Stimulated activated memory B cell treated with anti-CD40 and anti-IgM and Interleukin-4, amounts not matched to agents 10 μg/mL and 1 μg/mL and 100 μg/mL, for 72 hours (primary cell): Measurements from ENCODE around the gene OSBPL10.
"Not testable (repeated sequence)": the region's sequence is repeated elsewhere in the genome, so short reads cannot be mapped to it uniquely, and the experiment has no call there.

Experiments used
- ATAC-seq: fragments of 150-1000 bp; cut with Tn5 transposase; 2 replicates; pipeline ENCODE4 v1.10.0; 2021
- H3K27ac Mint-ChIP-seq: one replicate; pipeline ENCODE4 v1.8.0; 2022; ENCODE audit warnings: mild to moderate bottlenecking, mixed read lengths
- H3K27me3 Mint-ChIP-seq: one replicate; pipeline ENCODE4 v1.8.0; 2022; ENCODE audit warnings: mixed read lengths
- H3K36me3 Mint-ChIP-seq: one replicate; pipeline ENCODE4 v1.8.0; 2022; ENCODE audit warnings: mixed read lengths
- H3K4me1 Mint-ChIP-seq: one replicate; pipeline ENCODE4 v1.8.0; 2022; ENCODE audit warnings: mixed read lengths
- H3K4me3 Mint-ChIP-seq: one replicate; pipeline ENCODE4 v1.8.0; 2022; ENCODE audit warnings: mild to moderate bottlenecking, moderate library complexity, mixed read lengths
- H3K9me3 Mint-ChIP-seq: one replicate; pipeline ENCODE4 v1.8.0; 2022; ENCODE audit warnings: mixed read lengths

Gene OSBPL10

DNA sequence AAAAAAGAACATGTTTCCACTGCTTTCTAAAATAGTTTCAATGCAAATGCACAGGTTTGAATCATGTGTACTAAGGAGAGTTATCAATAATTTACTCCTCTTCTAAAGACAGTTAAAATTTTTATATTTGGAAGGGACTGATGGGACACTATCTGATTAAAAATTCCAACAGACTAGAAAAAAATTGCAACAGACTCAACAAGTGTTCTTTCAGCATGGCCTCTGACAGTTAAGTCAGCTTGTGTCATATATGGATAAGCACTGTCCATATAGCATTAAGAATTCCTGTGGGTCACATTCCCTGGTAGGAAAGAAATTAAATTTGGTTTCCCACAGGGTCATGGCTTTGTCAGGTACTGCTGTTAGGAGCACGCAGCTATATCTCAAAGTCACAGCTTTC is 96.8 kb downstream of the OSBPL10 start:
- no peak for ATAC-seq
- H3K4me1 Mint-ChIP-seq: peaks cover 96% of the 10 kb centered on the region
- H3K27ac Mint-ChIP-seq: peak overlapping the region; percentile 81

DNA sequence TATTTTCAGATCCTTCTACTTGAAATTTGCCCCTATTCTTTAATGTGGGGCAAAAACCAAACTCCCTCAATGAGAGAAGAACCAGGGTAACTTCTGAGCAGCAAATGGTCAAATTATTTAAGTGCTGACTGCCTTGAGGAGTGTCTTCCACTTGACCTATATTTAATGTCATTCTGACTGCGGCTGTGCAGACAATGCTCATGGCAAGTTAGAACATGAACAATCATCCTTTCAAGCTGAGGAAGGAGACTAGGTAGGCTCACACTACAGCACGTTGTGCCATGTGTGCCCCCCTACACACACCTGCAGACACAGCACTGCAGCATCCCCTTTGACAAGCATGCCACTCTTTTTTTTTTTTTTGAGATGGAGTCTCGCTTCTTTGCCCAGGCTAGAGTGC is 98.2 kb downstream of the OSBPL10 start:
- H3K9me3 Mint-ChIP-seq: peaks cover 3% of the 10 kb centered on the region
- H3K27me3 Mint-ChIP-seq: no peaks in the 10 kb centered on the region
- ATAC-seq: no peak
- no peak overlapping the region for H3K4me3 Mint-ChIP-seq
- H3K36me3 Mint-ChIP-seq: peaks cover 26% of the 10 kb centered on the region
- peaks cover 87% of the 10 kb centered on the region for H3K4me1 Mint-ChIP-seq
- peak overlapping the region; percentile 81 for H3K27ac Mint-ChIP-seq

More for the DNA sequence above, 96.8 kb downstream of the OSBPL10 start:
- Mint-ChIP-seq H3K4me3 (no peak overlapping the region), H3K36me3 (peaks cover 33% of the 10 kb centered on the region), H3K9me3 (peaks cover 3% of the 10 kb centered on the region), H3K27me3 (no peaks in the 10 kb centered on the region)

DNA sequence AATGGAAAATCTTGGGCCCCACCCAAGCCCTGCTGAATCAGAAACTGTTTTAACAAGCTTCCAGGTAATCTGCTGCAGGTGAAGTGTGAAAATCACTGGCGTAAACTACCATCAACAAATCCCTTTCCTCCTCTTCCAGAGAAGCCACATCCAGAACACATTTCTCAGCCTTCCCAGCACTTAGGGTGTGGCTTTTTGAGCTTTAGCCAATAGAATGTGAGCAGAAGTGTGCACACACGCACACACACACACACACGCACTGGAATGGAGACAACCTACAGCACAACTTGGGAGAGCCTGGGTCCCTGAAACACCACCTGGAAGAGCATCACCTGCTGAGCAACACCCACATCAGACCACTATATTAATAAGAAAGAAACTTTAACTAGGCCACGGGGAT is 98.6 kb downstream of the OSBPL10 start:
- H3K27me3 Mint-ChIP-seq: no peaks in the 10 kb centered on the region
- H3K27ac Mint-ChIP-seq: peak overlapping the region; percentile 81
- H3K4me3 Mint-ChIP-seq: no peak overlapping the region
- peaks cover 3% of the 10 kb centered on the region for H3K9me3 Mint-ChIP-seq
- H3K4me1 Mint-ChIP-seq: peaks cover 83% of the 10 kb centered on the region
- peaks cover 25% of the 10 kb centered on the region for H3K36me3 Mint-ChIP-seq
- ATAC-seq: no peak

DNA sequence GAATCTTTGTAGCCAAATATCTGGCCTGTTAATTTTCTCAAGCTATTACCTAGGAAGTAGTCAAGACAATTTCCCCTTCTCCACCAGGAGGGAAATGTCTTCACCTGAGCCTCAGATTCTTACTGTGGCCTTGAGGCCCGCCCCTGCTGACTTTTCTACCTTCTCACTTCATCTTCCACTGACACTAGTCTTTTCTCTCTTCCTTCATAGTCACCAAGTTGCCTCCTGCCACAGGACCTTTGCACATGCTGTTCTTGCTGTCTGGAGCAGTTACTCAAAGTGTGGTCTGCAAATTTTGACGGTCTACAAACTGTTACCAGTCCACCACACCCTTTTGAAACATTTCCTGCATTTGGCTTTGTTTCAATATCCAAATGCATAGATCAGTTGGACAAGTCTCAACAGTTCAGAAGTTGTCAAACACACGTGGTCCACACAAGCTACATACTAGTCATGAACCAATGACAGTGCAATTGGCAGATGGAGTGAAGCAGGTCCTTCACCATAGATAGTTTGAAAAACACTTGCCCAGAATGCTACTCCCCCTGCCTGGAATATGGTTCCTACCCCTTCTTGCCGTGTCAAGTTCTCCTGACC is 100.5 kb downstream of the OSBPL10 start:
- Mint-ChIP-seq H3K9me3 (peaks cover 3% of the 10 kb centered on the region), H3K36me3 (peaks cover 33% of the 10 kb centered on the region), H3K27me3 (no peaks in the 10 kb centered on the region), H3K4me3 (no peak overlapping the region), H3K27ac (peak overlapping the region; percentile 81), H3K4me1 (peaks cover 75% of the 10 kb centered on the region)
- ATAC-seq: peak; percentile 6

DNA sequence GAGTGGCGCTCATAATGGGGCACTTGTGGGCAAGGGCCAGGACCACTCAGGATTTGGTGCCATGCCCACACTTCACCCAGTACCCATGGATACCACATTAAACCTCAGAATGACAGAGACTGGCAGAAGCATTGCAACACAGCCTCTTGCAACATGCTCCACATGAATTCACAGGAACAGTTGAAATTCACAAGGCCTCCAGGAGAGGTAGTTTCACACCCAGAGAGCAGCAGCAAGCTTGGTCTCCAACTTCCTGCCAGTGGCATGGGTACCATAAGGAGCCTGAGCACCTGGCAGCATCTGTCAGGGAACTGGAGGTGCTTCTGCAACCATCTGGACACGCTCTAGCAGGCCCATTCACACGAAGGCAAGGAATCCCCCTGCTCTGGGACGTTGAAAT is 101.0 kb downstream of the OSBPL10 start:
- H3K9me3 Mint-ChIP-seq: peaks cover 3% of the 10 kb centered on the region
- peak; percentile 83 for ATAC-seq
- peak overlapping the region; percentile 81 for H3K27ac Mint-ChIP-seq
- no peaks in the 10 kb centered on the region for H3K27me3 Mint-ChIP-seq
- H3K36me3 Mint-ChIP-seq: peaks cover 39% of the 10 kb centered on the region
- H3K4me1 Mint-ChIP-seq: peaks cover 75% of the 10 kb centered on the region
- H3K4me3 Mint-ChIP-seq: no peak overlapping the region

DNA sequence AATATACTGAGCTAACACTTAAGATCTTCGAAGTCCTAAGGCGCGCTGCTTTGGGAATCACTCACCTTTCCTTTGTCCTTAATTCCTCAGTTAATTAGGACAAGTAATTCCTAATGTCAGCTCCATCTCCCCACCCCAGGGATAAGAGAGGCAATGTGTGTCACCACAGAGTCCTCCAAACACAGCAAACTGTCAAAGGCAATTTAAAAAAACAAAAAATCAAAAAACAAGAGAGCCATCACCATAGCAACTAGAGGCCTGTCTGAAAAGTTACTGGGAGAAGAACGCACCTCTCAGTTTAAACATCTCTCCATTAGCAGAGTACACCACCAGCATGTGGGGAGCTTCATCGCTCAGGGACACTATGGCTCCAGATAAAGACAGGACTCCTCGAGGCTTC is 101.7 kb downstream of the OSBPL10 start:
- no peaks in the 10 kb centered on the region for H3K27me3 Mint-ChIP-seq
- H3K36me3 Mint-ChIP-seq: peaks cover 46% of the 10 kb centered on the region
- H3K27ac Mint-ChIP-seq: peak overlapping the region; percentile 81
- ATAC-seq: no peak
- H3K9me3 Mint-ChIP-seq: peaks cover 3% of the 10 kb centered on the region
- no peak overlapping the region for H3K4me3 Mint-ChIP-seq
- peaks cover 72% of the 10 kb centered on the region for H3K4me1 Mint-ChIP-seq

DNA sequence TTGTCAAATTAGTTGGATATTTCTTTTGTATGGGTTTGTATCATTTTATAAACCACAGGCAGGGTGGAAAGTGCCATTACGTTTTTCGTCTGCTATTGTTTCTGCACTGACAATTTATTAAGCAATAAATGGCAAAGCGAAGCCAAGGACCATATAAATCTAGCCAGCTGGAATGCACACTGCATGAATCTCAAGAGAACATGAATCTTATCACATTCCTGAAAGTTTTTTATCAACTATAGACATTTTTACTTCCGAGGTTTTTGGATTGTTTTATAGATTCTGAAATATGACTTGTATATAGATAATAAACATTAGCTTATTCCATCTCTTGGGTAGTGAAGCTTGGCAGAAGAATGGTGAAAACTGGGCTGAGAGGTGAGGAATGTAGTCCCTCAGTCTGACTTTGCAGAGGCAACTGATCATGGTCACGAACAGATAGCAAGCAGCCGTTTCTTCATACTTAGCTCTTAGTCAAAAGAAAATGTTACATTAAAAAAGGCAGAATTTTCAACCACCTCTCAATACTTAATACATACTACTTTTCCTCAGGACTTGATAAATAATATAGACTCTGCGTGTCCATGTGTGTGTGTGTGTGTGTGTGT is 102.7 kb downstream of the OSBPL10 start:
- Mint-ChIP-seq H3K27ac (no peak overlapping the region), H3K9me3 (peaks cover 3% of the 10 kb centered on the region), H3K4me1 (peaks cover 67% of the 10 kb centered on the region), H3K36me3 (peaks cover 49% of the 10 kb centered on the region), H3K27me3 (no peaks in the 10 kb centered on the region), H3K4me3 (no peak overlapping the region)
- ATAC-seq: no peak

DNA sequence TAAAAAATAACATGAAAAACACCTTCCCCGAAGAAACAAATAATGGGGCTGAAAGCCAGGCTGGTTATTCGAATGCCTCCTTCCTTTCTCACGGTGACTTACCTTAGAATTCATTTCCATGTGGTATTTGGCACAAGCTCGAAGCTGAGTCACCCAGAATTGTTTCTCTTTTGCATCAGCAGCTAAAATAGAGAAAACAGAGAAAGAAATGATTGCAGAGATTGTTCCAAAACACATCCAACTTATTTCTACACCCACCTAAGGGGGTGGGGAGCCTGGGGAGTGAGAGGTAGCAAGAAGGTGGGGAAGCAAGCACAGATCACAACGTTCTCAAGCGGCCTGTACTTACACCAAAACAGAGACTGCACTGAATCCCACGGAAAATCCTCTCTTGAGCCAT is 104.7 kb downstream of the OSBPL10 start:
- H3K27me3 Mint-ChIP-seq: no peaks in the 10 kb centered on the region
- H3K27ac Mint-ChIP-seq: peak overlapping the region; percentile 64
- peaks cover 49% of the 10 kb centered on the region for H3K36me3 Mint-ChIP-seq
- H3K9me3 Mint-ChIP-seq: peaks cover 3% of the 10 kb centered on the region
- ATAC-seq: no peak
- peaks cover 47% of the 10 kb centered on the region for H3K4me1 Mint-ChIP-seq
- H3K4me3 Mint-ChIP-seq: peak overlapping the region; percentile 36

DNA sequence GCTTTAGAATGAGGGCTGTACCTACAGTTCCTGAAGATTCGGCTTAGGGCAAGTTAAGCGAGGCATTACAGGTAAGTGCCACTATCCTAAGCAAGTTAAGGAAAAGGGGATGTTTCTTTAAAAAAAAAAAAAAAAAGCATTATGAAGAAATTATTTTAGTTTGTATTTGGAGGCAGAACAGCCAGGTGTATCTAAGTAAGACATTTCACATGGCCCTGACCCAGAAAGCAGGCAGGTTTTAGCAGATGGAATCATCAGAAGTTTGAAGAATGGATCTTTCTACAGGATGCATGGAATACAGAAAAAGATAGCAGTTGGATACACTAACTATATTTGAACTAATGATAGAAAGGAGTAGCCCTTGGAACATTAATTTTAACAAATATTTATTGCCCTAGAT is 105.6 kb downstream of the OSBPL10 start:
- no peaks in the 10 kb centered on the region for H3K27me3 Mint-ChIP-seq
- peaks cover 38% of the 10 kb centered on the region for H3K4me1 Mint-ChIP-seq
- H3K4me3 Mint-ChIP-seq: no peak overlapping the region
- H3K27ac Mint-ChIP-seq: peak overlapping the region; percentile 64
- no peak for ATAC-seq
- H3K36me3 Mint-ChIP-seq: peaks cover 50% of the 10 kb centered on the region
- H3K9me3 Mint-ChIP-seq: peaks cover under 1% of the 10 kb centered on the region

DNA sequence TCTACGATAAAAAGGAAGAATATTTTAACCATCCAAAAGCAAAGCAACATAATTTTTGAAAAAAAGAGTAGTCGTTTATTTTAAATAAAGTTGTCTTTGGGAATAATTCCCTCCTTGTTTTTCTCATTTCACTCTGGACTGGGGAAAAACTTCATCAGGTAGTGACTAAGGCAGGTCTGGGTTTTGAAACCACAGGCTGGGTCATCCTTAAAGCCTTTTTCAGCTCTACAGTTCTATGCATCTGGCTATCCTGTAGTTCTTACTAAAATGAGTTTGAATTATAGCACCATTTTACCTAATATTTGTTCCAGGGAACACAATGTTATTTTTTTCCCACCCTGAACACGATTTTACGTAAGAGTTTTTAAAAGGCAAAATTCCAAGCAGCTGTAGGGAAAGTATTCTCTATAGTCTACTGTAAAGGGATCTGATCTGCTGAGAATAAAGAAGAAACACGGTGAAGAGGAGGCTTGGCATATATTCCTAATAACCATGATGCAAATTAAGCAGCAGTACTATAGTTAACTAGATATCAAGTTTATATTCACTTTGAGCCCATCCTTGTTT is 107.7 kb downstream of the OSBPL10 start:
- peaks cover 37% of the 10 kb centered on the region for H3K4me1 Mint-ChIP-seq
- ATAC-seq: no peak
- no peak overlapping the region for H3K27ac Mint-ChIP-seq
- H3K4me3 Mint-ChIP-seq: no peak overlapping the region
- peaks cover 56% of the 10 kb centered on the region for H3K36me3 Mint-ChIP-seq
- no peaks in the 10 kb centered on the region for H3K27me3 Mint-ChIP-seq
- no peaks in the 10 kb centered on the region for H3K9me3 Mint-ChIP-seq

DNA sequence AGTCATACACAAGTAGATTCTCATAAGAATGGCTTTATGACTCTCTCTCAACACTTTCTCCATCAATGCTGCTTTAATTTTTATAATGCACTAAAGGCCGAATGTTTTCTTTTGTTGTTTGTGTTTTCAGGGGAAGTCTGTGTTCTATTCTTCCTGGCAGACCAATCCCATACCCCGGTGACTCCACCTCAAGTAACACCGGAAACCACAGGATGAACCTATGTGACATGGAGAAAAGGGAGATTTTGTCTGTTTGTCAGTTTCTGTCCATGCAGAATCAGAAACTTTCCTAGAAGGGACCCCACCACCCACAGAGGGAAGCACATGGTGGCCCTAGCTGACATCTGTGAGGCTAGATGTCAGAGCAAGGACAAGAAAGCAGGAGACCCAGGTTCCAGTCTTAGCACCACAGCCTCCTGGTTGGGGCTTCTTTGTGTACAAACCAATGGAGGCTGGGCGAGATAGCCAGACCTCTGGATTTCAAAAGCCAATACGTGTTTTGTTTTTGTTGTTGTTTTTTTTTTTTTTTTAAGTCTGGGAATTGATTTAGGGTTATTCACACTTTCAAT is 109.0 kb downstream of the OSBPL10 start:
- Mint-ChIP-seq H3K4me3 (no peak overlapping the region), H3K27me3 (no peaks in the 10 kb centered on the region), H3K36me3 (peaks cover 67% of the 10 kb centered on the region), H3K4me1 (peaks cover 47% of the 10 kb centered on the region), H3K9me3 (no peaks in the 10 kb centered on the region), H3K27ac (no peak overlapping the region)
- no peak for ATAC-seq

DNA sequence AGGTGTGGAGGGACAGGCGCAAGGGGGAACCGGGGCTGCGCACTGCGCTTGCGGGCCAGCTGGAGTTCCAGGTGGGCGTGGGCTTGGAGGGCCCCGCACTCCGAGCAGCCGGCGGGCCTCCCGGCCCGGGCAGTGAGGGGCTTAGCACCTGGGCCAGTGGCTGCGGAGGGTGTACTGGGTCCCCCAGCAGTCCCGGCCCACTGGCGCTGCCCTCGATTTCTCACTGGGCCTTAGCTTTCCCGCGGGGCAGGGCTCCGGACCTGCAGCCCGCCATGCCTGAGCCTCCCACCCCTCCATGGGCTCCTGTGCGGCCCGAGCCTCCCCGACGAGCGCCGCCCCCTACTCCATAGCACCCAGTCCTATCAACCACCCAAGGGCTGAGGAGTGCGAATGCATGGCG is 111.0 kb downstream of the OSBPL10 start:
- not testable (repeated sequence) for H3K4me3 Mint-ChIP-seq, ATAC-seq, H3K27me3 Mint-ChIP-seq, H3K27ac Mint-ChIP-seq, H3K9me3 Mint-ChIP-seq
- H3K4me1 Mint-ChIP-seq: peaks cover 48% of the 10 kb centered on the region
- peaks cover 66% of the 10 kb centered on the region for H3K36me3 Mint-ChIP-seq

DNA sequence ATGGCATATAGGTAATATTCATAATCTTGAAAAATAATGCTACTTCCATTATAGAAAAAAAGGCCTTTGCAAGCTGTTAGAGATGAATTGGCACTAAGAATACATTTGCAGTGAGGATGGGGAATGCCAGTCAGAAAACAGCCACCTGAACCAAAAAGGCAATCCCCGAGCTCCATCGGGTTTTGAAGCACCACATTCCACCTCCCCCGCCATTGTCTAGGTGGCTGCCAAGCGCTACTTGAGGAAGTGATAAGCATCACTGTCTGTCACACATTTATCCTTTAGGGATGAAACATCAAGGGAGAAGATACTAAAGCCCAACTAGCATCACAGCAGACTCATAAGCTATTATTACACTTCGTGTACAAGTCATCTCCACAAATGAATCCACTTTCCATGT is 112.8 kb downstream of the OSBPL10 start:
- no peak for ATAC-seq
- Mint-ChIP-seq H3K9me3 (no peaks in the 10 kb centered on the region), H3K27ac (peak overlapping the region; percentile 76), H3K4me3 (no peak overlapping the region), H3K36me3 (peaks cover 69% of the 10 kb centered on the region), H3K4me1 (peaks cover 56% of the 10 kb centered on the region), H3K27me3 (no peaks in the 10 kb centered on the region)

DNA sequence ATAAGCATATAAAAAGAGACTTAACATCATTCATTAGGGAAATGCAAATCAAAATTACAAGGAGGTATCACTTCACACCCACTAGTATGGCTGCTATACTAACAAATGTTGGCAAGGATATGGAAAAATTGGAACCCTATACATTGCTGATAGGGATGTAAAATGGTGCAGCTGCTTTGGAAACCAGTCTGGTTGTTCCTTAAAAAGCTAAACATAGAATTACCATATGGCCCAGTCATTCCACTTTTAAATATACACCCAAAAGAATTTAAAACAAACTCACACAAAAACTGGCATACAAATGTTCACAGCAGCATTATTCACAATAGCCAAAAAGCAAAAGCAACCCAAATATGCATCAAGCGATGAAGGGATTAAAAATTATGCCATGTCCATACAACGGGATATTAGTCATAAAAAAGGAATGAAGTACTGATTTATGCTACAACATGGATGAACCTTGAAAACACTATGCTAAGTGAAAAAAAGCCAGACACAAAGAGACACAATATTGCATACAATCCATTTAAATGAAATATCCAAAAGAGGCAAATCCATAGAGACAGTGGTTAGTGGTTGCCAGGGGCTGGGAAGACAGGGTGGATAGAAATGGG is 118.3 kb downstream of the OSBPL10 start:
- H3K9me3 Mint-ChIP-seq: no peaks in the 10 kb centered on the region
- ATAC-seq: no peak
- H3K27me3 Mint-ChIP-seq: no peaks in the 10 kb centered on the region
- H3K4me3 Mint-ChIP-seq: no peak overlapping the region
- H3K4me1 Mint-ChIP-seq: peaks cover 84% of the 10 kb centered on the region
- H3K27ac Mint-ChIP-seq: no peak overlapping the region
- H3K36me3 Mint-ChIP-seq: peaks cover 64% of the 10 kb centered on the region

DNA sequence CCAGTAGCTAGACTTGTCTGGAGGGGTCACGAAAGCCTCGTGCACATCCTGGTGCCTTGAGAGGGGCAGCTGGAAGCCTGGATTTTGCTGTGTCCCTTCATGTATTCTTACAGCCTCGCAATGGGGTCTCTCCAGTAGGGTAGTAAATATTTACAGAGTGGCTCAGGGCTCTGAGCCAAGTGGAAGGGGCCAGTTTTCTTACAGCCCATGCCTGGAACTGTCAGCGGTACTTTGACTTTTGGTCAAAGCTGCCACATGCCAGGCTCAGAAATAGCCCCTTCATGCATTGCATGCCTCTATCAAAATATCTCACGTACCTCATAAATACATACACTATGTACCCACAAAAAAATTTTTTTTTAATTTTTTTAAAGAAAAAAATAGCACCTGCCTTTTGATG is 119.2 kb downstream of the OSBPL10 start:
- Mint-ChIP-seq H3K27ac (peak overlapping the region; percentile 32), H3K9me3 (no peaks in the 10 kb centered on the region), H3K4me3 (no peak overlapping the region), H3K36me3 (peaks cover 54% of the 10 kb centered on the region), H3K4me1 (peaks cover 75% of the 10 kb centered on the region), H3K27me3 (no peaks in the 10 kb centered on the region)
- ATAC-seq: no peak
